Breast epithelium (tissue), 4 donors: ENCODE data around the gene PRDM10. TPM values are rescaled to one million over a fixed set of nuclear protein-coding genes. Genes with fewer than 3 reads are reported as not detected.
A peak's percentile ranks its signal among the peaks of the same experiment; 100 is the strongest.

Source experiments
- DNase-seq, 2 donors: peaks; one replicate each; pipeline ENCODE4 v3.0.0-alpha.2; 2019; ENCODE audit warnings: low spot score in 2 of 2
- H3K27ac ChIP-seq, 2 donors: fragments of 200-600 bp; sonication (generic) in 1 of 2; one replicate each; pipeline ENCODE4 v1.5.1; 2016 to 2019; ENCODE audit warnings: mild to moderate bottlenecking in 1 of 2
- H3K27me3 ChIP-seq, 2 donors: fragments of 200-600 bp; sonication (generic) in 1 of 2; one replicate each; pipeline versions ENCODE4 v1.5.1 to v1.6.0; 2017 to 2019; ENCODE audit warnings: control low read depth in 1 of 2, mild to moderate bottlenecking in 1 of 2
- H3K36me3 ChIP-seq: fragments of 200-600 bp; one replicate; pipeline ENCODE4 v1.5.1; 2019
- H3K4me1 ChIP-seq, 2 donors: fragments of 200-600 bp; sonication (generic); one replicate each; pipeline ENCODE4 v1.5.1; 2016 to 2019; ENCODE audit warnings: control low read depth in 1 of 2
- H3K4me3 ChIP-seq, 3 donors: fragments of 200-600 bp; sonication (generic); 1 replicate in 2 of 3; 2 replicates in 1 of 3; pipeline ENCODE4 v1.5.1; 2016 to 2019; ENCODE audit warnings: mild to moderate bottlenecking in 3 of 3, moderate library complexity in 2 of 3
- H3K9me3 ChIP-seq, 2 donors: fragments of 200-600 bp; sonication (generic) in 1 of 2; one replicate each; pipeline ENCODE4 v1.5.1; 2016 to 2019; ENCODE audit warnings: control low read depth in 1 of 2
- POLR2A ChIP-seq: fragments of 450-650 bp; IDR thresholded peaks from one replicate; pipeline ENCODE4 v1.6.1; 2016; ENCODE audit warnings: antibody characterized with exemption, mild to moderate bottlenecking, moderate library complexity
- POLR2AphosphoS5 ChIP-seq, 3 donors: sonication (generic); formaldehyde crosslinking; IDR thresholded peaks; one replicate each; pipeline ENCODE4 v1.6.1; 2017; ENCODE audit warnings: antibody characterized with exemption in 3 of 3
- intact Hi-C: fragments of 100-400 bp; cut with DNase I; formaldehyde crosslinking; loops from one replicate; pipeline ENCODE4 v1.15.1; 2023; ENCODE audit warnings: low total_unique reads
- total RNA-seq, 3 donors: library from RNA; depleted of rRNA; stranded (reverse); fragments of >200 nt; gene quantifications; one replicate each; pipeline ENCODE4 v1.1.0, GENCODE V29; 2016
- TF ChIP-seq, protein P1 (sequence below), 3 donors: fragments of 450-650 bp; IDR thresholded peaks; one replicate each; pipeline ENCODE4 v1.5.1; 2016 to 2017; ENCODE audit warnings: antibody characterized with exemption in 3 of 3, mild to moderate bottlenecking in 3 of 3, moderate library complexity in 3 of 3

Gene PRDM10
- total RNA-seq, 3 donors from 2014 or later, result 4.5 to 15.2 (median 10.8) TPM

DNA sequence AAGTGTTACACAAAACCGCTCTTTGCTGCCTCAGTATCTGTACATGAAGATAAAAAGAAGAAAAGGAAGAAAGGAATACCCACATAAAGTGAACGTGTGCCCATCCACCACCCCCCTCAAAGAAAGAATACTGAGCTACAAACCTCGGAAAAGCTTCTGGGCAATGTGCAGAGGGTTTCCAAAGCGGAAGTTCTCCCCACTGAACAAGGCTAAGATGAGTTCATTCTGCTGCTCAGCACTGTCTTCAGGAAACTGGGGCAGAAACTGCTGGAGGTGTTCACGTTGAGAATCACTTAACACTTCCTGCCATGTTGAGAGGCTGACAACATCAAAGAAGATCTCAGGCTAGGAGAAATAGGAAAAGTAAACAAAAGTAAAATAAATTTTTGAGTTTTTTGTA is 114.2 kb downstream of the PRDM10 start:
- peaks cover 14% of the 10 kb centered on the region for H3K36me3 ChIP-seq
- H3K27ac ChIP-seq, result no peak overlapping the region
- intact Hi-C loops, result no loop called here
- no peaks in the 10 kb centered on the region for H3K9me3 ChIP-seq
- H3K4me1 ChIP-seq, result no peaks in the 10 kb centered on the region
- no peaks in the 10 kb centered on the region for H3K27me3 ChIP-seq
- no peak overlapping the region for H3K4me3 ChIP-seq
- TF ChIP-seq POLR2A (no peak), POLR2AphosphoS5 (IDR thresholded peaks at IDR 0.05) (no peak)
- TF ChIP-seq, protein P1, sequence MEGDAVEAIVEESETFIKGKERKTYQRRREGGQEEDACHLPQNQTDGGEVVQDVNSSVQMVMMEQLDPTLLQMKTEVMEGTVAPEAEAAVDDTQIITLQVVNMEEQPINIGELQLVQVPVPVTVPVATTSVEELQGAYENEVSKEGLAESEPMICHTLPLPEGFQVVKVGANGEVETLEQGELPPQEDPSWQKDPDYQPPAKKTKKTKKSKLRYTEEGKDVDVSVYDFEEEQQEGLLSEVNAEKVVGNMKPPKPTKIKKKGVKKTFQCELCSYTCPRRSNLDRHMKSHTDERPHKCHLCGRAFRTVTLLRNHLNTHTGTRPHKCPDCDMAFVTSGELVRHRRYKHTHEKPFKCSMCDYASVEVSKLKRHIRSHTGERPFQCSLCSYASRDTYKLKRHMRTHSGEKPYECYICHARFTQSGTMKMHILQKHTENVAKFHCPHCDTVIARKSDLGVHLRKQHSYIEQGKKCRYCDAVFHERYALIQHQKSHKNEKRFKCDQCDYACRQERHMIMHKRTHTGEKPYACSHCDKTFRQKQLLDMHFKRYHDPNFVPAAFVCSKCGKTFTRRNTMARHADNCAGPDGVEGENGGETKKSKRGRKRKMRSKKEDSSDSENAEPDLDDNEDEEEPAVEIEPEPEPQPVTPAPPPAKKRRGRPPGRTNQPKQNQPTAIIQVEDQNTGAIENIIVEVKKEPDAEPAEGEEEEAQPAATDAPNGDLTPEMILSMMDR (IDR thresholded peaks at IDR 0.05), result no peak
- no peak for DNase-seq

DNA sequence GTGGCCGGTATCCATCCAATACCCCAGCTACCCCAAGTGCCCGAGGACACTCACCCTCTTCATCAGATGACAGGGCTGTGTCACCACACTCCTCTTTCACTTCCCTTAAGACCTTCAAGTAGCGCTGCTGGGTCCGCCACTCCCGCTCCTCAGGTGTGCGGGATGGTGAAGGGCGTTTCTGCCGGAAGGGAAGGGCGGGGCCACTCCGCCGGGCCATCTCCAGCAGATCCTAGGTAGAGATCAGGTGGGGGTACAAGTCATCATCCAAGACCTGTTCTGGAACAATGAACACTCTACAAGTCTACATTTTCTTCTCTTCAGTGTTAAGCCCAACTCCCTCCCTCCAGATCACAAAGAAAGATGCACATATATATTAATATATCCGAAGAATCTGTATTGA is 117.3 kb downstream of the PRDM10 start:
- TF ChIP-seq, protein P1 (IDR thresholded peaks at IDR 0.05), result no peak
- no peak for TF ChIP-seq POLR2A
- no peak for TF ChIP-seq POLR2AphosphoS5 (IDR thresholded peaks at IDR 0.05)
- intact Hi-C loops, result no loop called here
- Histone ChIP-seq H3K27me3 (no peaks in the 10 kb centered on the region), H3K36me3 (peaks cover 21% of the 10 kb centered on the region), H3K9me3 (no peaks in the 10 kb centered on the region), H3K27ac (no peak overlapping the region), H3K4me3 (no peak overlapping the region), H3K4me1 (no peaks in the 10 kb centered on the region)
- DNase-seq, result no peak

DNA sequence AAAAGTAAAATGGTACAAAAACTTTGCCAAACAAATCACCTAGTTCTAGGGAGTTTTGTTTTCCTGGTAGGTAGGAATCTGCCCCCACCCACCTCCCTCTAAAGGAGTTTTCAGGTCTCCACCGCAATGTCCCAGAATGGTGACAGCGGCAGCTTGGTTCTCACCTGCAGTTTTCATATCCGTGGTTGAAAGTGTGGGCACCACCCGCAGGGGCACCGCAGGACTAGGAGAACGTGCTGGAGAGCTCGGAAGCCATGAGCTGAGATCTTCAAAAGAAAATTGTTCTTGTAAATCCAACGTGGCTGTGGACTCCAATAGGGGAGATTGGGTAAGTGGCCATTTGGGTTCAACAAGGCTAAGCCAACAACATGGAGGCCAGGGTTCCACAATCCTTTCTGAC is 118.1 kb downstream of the PRDM10 start:
- Histone ChIP-seq H3K9me3 (no peaks in the 10 kb centered on the region), H3K27ac (no peak overlapping the region), H3K4me1 (no peaks in the 10 kb centered on the region), H3K4me3 (no peak overlapping the region), H3K36me3 (peaks cover 21% of the 10 kb centered on the region), H3K27me3 (no peaks in the 10 kb centered on the region)
- TF ChIP-seq, protein P1 (IDR thresholded peaks at IDR 0.05), result no peak
- TF ChIP-seq POLR2AphosphoS5 (IDR thresholded peaks at IDR 0.05) (no peak), POLR2A (no peak)
- no peak for DNase-seq
- intact Hi-C loops, result no loop called here

DNA sequence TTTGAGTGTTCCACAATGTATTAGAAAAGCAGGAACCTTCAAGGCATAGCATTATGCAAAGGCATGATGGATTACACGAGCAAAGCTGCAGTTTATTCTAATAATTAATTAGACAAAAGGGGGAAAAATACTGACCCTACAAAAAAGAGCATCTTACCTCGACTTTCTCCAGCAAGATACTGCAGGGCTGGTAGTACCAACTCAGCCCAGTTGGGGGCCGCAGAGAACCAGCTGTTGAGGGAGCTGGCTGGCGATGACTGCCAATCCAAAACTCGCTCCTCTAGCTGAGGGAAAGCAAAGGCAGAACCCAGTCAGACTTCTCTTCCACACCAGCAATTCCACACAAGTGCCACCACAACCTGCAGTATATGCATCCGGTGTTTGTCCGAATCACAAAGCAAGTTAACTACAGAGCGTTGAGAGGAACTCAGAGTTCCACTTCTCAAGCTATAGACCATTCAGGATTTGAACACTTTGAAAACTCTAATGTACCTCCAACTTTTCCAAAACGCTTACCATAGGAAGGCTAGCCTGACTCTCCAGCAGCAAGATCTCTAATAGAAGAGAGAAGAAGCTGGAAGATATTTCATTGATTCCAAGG is 121.0 kb downstream of the PRDM10 start:
- Histone ChIP-seq H3K9me3 (no peaks in the 10 kb centered on the region), H3K27me3 (no peaks in the 10 kb centered on the region), H3K4me3 (no peak overlapping the region), H3K4me1 (no peaks in the 10 kb centered on the region), H3K27ac (no peak overlapping the region), H3K36me3 (peaks cover 33% of the 10 kb centered on the region)
- TF ChIP-seq POLR2A (no peak), POLR2AphosphoS5 (IDR thresholded peaks at IDR 0.05) (no peak)
- TF ChIP-seq, protein P1 (IDR thresholded peaks at IDR 0.05), result peak in 2 of 3 donors; percentile 28 to 30
- DNase-seq, result no peak
- intact Hi-C loops, result no loop called here

DNA sequence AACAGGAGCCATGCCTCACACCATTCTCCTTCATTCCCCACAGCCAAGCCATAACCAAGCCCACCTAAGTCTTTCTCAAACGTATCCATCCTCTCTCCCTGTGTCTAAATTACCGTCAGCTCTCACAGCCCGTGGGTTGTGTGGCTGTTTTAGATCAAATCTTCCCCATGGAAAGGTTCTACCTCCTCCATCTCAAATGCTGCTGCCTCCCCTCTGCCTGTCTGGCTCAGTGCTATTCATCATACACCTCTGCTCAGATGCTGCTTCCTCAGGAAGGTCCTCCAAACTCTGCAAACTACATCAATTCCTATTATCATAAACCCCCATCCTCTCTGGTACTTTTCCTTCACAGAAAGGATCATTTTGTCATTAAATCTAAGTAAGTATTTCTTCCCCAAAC is 122.3 kb downstream of the PRDM10 start:
- H3K36me3 ChIP-seq, result peaks cover 40% of the 10 kb centered on the region
- intact Hi-C loops, result no loop called here
- no peaks in the 10 kb centered on the region for H3K4me1 ChIP-seq
- TF ChIP-seq, protein P1 (IDR thresholded peaks at IDR 0.05), result no peak
- TF ChIP-seq POLR2A, result no peak
- TF ChIP-seq POLR2AphosphoS5 (IDR thresholded peaks at IDR 0.05), result no peak
- no peak overlapping the region for H3K4me3 ChIP-seq
- no peak overlapping the region for H3K27ac ChIP-seq
- no peaks in the 10 kb centered on the region for H3K27me3 ChIP-seq
- no peaks in the 10 kb centered on the region for H3K9me3 ChIP-seq
- no peak for DNase-seq
